ENCODE results near the gene KIAA1328.

KIAA1328 gene

DNA sequence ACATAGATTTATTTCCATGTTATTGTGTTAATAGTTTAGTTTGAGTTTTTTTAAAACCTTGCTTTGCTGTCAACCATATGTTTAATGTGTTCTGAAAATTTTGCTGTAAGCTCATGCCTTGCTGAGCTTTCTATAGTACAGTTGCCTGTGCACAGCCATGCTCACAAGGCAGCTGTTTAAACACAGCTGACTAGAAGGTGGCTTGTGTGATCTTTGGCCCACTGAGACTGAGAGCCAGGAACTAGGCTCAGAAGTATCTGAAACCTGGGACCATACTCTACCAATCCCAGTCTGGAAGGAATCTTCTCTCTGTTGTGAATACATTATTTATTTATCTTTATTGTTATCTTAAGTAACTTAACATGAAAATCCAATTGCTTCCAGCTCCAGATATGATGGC, 350.5 kb downstream of the KIAA1328 start:
- H3K27me3 ChIP-seq, result no peaks in the 10 kb centered on the region
- no peak for DNase-seq
- TF ChIP-seq CTCF (IDR thresholded peaks at IDR 0.05; ENCODE audit: low read depth, low read length), result no peak

DNA sequence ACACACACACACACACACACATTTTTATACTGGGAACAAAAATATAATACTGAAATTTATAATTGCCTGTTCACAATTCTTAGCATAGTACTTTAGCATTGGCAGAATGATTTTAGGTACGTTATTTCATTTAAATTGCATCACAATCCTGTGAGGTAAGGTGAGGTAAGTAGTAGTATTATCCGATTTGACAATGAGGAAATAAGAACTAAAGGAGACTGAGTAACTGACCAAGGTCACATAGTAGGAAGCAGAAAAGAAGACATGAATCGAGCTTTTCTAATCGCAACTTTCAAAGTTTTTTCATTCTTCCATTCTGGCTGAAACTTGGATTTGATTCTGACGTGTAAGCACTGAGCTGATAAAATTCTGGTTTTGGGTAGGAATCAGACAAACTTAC, 351.2 kb downstream of the KIAA1328 start:
- H3K9me3 ChIP-seq, result no peaks in the 10 kb centered on the region
- no peak overlapping the region for H3K4me3 ChIP-seq (ENCODE audit: low read depth, low read length)
- H3K4me1 ChIP-seq, result no peaks in the 10 kb centered on the region
- no peaks in the 10 kb centered on the region for H3K27me3 ChIP-seq
- TF ChIP-seq CTCF (IDR thresholded peaks at IDR 0.05; ENCODE audit: low read depth, low read length), result no peak
- DNase-seq, result no peak
- H3K36me3 ChIP-seq, result no peaks in the 10 kb centered on the region

More for the DNA sequence above, 350.5 kb downstream of the KIAA1328 start:
- no peaks in the 10 kb centered on the region for H3K36me3 ChIP-seq
- H3K4me1 ChIP-seq, result no peaks in the 10 kb centered on the region
- H3K4me3 ChIP-seq (ENCODE audit: low read depth, low read length), result no peak overlapping the region
- no peaks in the 10 kb centered on the region for H3K9me3 ChIP-seq

DNA sequence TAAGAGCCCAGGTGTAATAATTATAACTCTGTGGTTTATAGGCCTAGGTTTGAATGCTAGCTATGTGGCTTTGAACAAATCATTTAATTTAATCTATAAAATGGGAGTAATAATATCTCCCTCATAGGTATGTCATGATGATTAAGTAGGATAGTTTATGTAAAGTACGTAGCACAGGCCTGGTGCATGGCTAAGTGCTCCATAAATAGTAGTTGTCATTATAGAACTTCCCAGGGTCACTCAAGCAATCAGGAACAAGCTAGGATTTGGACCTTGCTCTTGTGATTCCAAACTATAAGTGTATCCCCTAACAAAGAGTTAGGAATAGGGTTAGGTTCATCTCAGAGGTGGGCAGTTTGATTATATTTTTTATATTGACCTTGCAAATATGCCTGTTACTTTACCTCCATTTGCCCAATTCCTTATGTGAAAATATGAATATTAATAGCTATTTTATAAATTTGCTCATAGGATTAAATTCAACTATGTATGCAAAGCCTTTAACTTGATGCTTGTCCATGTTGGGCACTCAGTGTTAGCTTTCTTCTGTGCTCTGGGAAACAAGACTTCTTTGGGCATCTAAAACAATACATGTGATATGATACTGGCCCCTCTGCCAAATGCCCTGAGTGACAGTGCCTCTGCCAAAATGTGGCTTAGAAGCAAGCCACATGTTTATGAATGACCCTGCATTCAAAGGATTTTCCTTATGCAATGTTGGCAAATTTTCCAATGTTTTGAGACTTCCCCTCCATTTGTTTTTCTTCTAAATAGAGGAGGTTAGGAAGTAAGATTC, 353.6 kb downstream of the KIAA1328 start:
- no peaks in the 10 kb centered on the region for H3K4me1 ChIP-seq
- no peak overlapping the region for H3K4me3 ChIP-seq (ENCODE audit: low read depth, low read length)
- H3K9me3 ChIP-seq, result no peaks in the 10 kb centered on the region
- no peak for DNase-seq
- H3K27me3 ChIP-seq, result no peaks in the 10 kb centered on the region
- H3K36me3 ChIP-seq, result no peaks in the 10 kb centered on the region
- TF ChIP-seq CTCF (IDR thresholded peaks at IDR 0.05; ENCODE audit: low read depth, low read length), result no peak

DNA sequence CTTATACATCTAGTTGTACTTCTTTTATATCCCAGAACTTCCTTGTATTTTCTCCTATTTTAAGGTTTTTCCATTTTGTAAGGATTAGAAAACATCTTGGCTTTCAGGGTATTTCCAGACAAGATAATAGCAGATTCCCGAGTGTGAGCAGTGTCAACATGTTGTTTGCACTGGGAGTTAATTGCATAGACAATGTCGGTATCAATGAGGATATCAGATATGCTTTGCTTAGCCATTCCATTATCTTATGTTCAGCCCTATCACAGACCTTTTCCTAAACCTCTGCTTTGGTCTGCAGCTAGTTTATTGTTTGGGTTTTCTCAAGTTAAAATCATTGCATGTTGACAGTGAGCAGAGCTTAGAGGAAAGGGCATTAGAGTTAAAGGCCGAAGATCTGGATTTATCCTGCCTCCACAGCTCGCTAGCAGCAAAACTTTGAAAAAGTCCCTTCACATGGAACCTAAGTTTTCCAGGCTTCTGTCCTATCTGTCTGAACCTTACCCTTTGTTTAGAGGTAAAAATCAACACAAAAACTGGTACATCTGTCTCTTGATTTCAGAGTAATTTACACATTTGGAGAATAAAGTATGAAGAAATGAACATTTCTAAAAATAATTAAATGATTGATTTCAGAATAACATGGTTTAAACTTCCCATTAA, 355.4 kb downstream of the KIAA1328 start:
- no peaks in the 10 kb centered on the region for H3K36me3 ChIP-seq
- no peak for TF ChIP-seq CTCF (IDR thresholded peaks at IDR 0.05; ENCODE audit: low read depth, low read length)
- DNase-seq, result no peak
- no peaks in the 10 kb centered on the region for H3K9me3 ChIP-seq
- no peaks in the 10 kb centered on the region for H3K4me1 ChIP-seq
- no peaks in the 10 kb centered on the region for H3K27me3 ChIP-seq
- H3K4me3 ChIP-seq (ENCODE audit: low read depth, low read length), result no peak overlapping the region

DNA sequence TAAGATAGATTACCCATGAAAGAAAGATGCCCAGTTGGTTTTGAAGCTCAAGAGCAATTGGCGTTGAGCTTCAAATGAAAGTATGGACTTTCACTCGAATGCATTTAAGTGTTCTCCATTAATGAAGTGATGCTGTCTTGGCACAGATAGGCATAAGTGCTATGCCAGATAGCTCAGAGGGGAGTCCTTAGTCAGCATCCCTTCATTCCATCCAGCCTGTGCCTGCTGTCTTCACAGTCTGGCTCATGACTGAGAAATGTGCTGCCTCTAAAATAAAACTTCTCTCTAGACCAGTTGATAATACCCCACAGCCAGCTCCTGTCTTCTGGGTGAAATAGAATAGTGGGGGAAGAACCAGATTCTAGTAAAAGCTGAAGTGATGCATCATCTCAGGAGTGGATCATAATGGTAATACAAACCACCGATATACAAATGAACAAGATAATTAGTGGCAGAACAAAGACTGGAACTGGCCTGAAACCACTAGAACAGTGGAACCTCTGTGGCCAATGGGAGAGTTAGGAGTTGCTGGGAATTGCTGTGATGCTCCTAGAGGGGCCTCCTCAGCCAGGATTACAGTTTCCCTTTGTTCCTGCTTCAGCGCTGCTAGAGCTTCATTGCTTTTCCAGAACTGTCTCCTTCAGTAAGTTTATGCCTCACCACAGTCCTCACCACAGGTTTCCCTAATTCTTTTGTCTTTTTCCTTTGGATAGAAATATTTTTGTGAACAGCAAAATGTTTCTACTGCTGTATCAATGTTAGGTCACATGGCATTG, 359.3 kb downstream of the KIAA1328 start:
- no peaks in the 10 kb centered on the region for H3K9me3 ChIP-seq
- no peak for TF ChIP-seq CTCF (IDR thresholded peaks at IDR 0.05; ENCODE audit: low read depth, low read length)
- no peaks in the 10 kb centered on the region for H3K4me1 ChIP-seq
- no peak for DNase-seq
- no peaks in the 10 kb centered on the region for H3K27me3 ChIP-seq
- no peaks in the 10 kb centered on the region for H3K36me3 ChIP-seq
- no peak overlapping the region for H3K4me3 ChIP-seq (ENCODE audit: low read depth, low read length)

All from BE2C (cell line).